Stimulated activated CD4-positive, alpha-beta T cell treated with anti-CD3 and anti-CD28 coated beads, Interleukin-1b, Interleukin-23, amount 100 ng/mL, for 1 hour (primary cell): ENCODE measurements around the gene PFKL.
"Not testable (repeated sequence)": the region's sequence is repeated elsewhere in the genome, so short reads cannot be mapped to it uniquely, and the experiment has no call there.

ENCODE experiments used
- DNase-seq, 2 donors: peaks; one replicate each; pipeline ENCODE4 v3.0.0-alpha.2; 2020; ENCODE audit warnings: low read depth in 2 of 2

The PFKL gene

DNA sequence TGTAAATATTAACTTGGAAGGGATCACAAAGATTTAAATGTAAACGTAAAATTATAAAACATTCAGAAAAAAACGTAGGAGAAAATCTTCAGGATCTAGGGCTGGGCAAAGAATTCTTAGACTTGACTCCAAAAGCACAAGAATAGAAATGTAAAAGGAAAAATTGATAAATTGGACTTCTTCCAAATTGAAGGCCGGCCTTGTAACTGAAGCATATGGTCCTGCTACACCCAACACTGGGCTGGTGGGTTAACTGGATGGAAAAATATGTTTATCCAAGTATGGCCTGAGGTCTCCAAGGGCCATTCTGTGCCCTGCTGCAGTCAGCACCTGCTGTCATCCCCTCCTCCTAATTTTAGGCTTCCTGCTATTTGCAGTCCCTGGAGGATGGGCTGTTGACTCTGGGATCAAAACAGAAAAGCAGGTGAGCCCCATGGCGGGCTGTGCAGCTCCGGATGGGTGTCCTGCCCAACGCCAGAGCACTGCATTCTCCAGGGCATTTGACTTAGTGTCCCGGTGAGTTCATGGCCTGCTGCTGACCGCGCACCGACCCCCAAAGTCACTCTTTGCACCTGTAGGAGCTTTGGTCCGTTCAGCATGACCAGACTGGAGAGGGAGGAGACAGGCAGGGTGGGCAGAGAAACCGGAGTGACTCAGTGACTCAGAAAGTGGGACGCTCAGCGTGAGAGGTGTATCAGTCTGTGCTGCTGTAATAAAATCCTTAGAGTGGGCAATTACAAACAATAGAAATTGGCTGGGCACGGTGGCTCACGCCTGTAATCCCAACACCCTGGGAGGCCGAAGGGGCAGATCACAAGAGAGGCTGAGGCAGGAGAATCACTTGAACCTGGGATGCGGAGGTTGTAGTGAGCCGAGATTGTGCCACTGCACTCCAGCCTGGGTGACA, 20.2 kb upstream of the PFKL start:
- DNase-seq: no peak

DNA sequence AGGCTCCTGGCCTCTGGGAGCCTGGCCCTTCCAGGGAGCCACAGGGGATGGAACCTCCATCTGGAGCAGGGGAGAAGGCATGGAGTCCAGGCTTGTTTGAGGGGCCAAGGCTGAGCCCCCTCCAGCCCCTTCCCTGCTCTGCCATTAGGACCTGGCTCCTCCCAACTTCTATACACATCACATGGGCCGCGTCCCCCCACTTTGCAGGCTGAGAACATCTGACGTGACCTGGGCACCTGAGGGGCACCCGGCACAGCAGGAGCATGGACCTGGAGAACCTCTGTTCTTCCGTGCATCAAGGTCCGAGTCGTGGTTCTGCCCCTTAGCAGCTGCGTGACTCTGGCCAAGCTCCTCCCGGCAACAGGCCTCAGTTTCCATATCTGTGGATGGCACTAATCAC, 18.1 kb upstream of the PFKL start:
- no peak for DNase-seq

DNA sequence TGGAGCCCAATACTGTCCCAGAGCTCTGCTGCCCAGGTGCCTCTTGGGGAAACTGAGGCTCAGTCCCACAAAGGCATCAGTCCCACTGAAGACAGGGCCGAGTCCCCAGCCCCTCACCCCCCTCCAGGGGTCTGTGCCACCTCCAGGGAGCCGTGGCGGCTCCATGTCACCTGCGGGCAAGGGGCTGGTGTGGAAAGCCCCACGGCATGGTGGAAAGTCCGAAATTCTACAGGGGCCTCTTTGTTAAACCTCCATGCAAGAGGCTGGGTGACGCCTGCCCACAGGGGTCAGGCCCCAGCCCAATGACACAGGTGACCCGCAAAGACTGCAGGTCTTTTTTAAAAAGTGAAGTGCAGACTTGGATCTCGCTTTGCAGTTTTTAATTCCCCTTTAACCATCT, 17.5 kb upstream of the PFKL start:
- no peak for DNase-seq

DNA sequence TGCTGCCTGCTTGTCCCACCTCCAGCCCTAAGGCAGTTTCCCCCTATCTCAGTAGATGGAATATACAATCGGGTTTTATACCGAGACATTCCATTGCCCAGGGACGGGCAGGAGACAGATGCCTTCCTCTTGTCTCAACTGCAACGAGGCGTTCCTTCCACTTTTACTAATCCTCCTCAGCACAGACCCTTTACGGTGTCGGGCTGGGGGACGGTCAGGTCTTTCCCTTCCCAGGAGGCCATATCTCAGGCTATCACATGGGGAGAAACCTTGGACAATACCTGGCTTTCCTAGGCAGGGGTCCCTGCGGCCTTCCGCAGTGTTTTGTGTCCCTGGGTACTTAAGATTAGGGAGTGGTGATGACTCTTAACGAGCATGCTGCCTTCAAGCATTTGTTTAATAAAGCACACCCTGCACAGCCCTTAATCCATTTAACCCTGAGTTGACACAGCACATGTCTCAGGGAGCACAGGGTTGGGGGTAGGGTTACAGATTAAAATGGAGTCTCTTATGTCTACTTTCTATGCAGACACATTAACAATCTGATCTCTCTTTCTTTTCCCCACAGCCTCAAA, 16.6 kb upstream of the PFKL start:
- DNase-seq: not testable (repeated sequence)

DNA sequence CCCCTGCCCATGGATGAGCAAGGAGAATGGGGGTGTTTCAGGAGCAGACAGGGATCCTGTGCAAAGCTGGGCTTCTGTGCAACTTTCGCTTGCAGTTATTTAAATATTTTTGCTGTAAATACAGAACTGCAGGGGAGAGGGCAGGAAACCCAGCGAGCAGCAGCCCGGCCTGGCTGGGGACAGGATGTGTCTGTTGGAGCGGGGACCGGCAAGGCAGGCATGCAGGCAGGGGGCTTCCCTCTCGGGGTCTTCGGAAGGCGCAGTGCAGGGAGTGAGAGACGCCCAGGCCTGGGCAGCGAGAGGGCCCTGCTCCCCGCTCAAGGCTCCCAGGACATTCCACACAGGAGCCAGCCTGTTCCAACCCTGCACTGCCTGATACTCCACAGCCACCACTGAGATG, 15.9 kb upstream of the PFKL start:
- no peak for DNase-seq

DNA sequence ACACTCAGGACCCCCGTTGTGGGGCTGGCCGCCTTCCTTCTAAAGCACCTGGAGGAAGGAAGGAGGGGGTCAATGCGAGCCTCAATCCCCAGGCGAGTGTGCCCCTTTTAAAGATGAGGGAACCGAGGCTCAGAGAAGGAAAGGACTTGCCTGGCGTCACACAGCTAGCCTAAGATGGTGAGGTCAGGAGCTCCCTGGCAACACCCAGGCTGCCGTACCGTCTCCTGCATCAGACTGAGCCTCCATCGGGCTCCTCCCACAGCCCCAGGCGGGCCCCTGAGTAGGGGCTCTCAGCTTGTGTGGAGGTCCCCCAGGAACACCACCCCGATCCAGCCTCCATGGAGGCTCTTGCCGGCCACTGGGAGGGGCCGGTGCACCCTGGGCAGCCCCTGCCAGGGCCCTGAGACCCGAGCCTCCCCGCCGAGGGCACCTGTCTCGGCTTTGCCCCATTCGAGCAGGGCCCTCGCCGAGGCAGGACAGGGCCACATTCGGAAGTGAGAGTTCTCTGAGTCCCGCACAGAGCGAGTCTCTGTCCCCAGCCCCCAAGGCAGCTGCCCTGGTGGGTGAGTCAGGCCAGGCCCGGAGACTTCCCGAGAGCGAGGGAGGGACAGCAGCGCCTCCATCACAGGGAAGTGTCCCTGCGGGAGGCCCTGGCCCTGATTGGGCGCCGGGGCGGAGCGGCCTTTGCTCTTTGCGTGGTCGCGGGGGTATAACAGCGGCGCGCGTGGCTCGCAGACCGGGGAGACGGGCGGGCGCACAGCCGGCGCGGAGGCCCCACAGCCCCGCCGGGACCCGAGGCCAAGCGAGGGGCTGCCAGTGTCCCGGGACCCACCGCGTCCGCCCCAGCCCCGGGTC, 14.5 kb upstream of the PFKL start, which contains the start of gene AIRE:
Gene AIRE, plus strand, starts transcription at position 739 of the 855 bp plus-strand sequence. CDS start 131 bp downstream, outside the sequence.
- DNase-seq: no peak

DNA sequence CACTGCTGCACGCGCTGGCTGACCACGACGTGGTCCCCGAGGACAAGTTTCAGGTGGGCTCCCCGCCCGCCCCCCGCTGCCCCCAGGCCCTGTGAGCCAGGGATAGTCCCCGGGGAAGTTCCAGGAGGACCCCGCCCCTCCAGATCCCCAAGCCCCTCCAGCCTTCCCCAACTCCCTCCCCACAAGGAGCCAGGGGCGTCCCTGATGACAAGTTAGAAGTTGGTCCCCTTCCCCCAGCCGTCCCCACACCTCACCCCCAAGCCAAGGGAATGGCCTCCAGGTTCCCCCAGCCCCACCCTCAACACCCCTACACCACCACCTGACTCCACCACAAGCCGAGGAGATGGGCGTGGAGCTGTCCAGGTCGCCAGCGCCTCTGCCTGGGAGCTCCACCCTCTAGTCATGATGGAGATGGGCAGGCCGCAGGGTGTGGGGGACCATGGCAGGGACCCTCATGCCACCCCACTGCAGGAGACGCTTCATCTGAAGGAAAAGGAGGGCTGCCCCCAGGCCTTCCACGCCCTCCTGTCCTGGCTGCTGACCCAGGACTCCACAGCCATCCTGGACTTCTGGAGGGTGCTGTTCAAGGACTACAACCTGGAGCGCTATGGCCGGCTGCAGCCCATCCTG, 13.7 kb upstream of the PFKL start:
- no peak for DNase-seq

DNA sequence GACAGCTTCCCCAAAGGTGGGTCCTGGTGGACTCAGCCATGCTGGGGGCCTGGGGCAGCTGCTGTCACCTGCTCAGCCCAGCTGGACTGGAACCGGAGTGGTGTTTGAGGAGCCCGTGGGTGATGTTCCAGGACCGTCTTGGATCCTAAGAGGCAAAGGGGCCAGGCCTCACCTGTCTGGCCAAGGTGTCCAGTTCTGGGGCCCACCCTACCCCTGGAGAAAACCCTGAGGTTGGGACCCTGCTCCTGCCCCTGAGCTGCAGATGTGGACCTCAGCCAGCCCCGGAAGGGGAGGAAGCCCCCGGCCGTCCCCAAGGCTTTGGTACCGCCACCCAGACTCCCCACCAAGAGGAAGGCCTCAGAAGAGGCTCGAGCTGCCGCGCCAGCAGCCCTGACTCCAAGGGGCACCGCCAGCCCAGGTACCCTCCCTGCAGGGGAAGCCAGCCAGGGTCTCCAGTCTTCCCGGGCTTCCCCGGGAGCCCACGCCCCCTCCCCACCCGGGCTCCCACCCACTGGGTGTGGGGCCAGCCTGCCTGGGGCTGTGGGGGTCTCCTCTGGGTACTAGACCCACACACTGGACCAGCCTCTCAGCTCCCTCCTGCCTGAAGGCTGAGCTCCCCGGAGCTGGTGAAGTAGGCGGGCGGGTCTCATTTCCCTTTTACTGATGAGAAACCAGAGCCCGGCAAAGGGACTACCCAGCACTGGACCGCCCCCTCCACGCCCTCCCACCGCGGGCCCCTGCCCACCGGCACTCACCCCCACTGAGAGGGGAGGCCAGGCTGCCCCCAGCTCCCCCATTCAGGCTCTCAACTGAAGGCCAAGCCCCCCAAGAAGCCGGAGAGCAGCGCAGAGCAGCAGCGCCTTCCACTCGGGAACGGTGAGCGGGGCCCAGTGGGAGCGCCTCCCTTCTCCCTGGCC, 12.9 kb upstream of the PFKL start:
- DNase-seq: no peak

DNA sequence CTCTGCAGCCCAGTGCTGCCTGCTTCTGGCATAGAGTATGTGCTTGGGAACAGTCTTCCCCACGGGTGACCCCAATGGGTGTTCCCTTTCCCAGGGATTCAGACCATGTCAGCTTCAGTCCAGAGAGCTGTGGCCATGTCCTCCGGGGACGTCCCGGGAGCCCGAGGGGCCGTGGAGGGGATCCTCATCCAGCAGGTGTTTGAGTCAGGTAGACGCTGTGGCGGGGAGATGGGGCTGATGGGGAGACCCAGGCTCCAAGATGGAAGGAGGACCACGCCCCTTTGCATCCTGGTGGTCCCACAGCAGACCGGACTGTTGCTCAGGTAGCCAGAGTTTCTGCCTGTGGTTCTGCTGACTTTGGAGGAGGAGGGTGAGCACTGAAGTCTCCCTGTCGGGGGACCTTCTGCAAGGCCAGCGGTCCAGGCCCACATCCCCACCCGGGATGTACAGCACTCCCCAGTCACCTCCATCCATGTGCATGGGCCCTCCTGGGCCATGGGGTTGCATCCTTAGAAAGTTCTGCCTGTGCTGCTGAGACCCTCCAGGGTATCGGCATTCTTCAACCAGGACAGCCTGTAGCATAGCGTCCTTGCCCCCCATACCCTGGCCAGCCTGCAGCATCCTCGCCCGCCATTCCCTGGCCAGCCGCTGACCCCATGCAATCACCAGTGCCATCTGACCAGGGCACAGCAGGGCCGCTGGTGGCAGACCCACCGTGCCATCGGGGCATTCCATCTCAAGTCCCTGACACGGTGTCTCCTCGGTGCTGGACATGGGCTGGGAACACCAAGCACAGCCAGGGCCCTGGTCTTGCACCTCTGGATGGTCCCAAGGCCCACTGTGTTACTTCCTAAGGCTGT, 11.4 kb upstream of the PFKL start:
- no peak for DNase-seq

DNA sequence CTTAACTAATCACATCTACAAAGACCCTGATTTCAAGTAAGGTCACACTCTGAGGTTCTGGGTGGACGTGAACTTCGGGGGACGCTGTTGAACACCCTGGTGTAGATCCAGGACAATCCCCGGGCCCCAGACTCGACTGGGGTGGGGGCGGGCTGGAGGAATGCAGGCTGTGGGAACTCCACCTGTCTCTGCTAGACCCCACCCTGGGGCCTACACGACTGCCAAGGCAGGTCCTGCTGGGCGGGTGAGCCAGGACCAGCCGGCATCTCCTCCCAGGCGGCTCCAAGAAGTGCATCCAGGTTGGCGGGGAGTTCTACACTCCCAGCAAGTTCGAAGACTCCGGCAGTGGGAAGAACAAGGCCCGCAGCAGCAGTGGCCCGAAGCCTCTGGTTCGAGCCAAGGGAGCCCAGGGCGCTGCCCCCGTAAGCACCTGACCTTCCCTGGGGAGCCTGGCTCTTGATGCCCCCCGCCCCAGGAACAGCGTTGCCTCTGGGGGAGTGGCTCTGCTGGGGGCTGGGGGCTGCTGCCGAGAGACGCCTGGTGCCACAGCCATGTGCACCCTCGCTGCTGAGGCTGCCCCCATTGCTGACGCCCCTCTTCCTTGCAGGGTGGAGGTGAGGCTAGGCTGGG, 10.4 kb upstream of the PFKL start:
- no peak for DNase-seq

DNA sequence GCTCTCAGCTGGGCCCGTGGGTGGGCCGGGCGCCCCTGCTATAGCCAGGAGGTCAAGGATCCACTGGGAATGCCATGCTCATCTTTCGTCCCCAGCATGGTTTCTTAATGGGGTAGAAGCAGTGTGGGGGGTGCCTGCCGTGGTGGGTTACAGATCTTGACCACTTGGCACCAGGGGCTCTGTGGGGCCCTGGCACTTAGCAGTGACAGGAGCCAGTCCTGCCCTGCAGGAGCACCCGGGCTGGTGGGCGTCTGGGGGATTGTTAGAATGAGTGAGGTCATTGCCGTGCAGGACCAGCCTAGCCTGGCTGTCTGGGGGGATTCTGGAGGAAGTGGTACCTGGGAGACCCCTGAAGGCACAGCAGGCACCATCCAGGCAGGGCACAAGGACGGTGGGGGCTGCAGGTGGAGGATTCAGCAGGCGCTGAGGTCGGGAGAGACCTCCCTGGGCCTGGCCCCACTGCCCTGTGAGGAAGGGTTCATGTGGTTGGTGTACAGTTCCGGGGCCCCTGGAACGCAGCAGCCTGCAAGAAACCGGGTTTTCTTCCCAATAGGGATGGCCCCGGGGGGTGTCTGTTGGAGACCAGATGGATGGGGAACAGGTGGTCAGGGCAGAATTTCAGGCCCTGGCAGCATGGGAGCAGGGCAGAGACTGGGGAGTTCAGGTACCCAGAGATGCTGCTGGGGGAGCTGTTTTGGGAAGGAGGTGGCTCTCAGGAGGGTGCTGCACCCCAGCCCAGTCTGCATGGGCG, 9.4 kb upstream of the PFKL start:
- no peak for DNase-seq

DNA sequence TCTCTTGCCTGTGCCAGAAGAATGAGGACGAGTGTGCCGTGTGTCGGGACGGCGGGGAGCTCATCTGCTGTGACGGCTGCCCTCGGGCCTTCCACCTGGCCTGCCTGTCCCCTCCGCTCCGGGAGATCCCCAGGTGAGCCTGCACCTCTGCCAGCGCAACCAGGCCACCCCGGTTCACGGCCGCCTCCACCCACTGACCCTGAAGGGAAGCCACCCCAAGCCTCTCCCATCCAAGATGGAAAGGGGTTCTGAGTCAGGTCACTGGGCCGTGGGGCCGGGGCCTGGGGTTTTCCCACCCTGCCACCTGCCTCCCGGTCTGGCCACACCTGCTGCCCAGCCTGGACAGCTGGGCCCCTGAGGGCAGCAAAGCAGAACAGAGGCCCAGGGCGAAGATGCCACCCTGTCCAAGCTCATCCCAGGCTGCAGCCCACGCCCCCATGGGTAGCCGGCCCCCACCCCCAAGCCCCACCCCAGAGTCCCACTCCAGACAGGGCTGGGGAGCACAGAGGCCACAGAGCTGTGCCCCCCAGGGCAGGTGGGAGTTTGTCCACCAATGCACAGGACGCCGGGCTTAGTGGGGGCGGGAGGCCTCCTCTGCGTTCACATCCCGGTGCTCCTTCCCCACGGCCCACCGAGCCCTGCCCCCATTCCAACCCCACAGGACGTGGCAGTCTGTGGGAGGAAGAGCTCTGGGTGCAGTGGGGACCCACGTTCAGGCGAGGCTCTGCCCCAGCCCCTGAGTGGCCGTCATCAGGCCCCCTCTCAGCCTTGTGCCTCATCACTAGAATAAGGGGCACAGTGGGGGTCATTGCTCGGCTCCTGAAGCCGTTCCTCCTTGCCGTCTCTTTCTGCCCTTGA, 8.5 kb upstream of the PFKL start:
- no peak for DNase-seq

DNA sequence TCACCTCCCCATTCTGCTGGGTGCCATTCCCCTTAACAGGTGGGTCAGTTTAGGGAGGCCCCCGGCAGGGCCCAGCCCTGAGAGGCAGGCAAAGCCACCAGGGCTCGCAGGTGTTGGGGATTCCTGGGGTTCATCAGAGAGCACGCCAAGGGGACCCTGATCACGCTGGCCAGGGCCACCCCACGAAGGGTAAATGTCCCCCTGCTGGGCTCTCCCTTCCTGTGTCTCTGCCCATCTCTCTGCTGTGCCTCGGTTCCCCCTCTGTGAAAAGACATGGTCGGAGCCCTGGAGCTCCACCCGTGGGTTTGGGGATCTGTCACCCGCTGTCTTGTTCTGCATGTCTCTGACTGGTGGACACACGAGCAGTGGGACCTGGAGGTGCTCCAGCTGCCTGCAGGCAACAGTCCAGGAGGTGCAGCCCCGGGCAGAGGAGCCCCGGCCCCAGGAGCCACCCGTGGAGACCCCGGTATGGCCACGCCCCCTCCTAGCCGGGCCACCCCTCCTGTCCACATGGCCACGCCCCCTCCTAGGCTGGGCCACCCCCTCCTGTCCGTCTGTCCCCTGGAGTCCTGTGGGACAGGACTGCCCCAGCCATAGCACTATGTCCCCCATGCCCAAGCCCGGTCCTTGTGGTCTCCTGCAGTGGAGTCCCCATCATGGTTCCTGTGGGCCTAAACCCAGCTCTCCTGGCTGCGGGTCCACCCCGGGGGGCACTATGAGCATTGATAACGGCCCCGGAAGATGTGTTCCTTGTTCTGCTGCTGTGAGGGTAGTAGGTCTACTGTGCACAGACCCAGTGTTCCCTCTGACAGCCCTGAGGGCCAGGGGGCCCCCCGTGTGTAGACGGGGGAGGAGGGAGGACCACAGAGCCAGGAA, 7.7 kb upstream of the PFKL start:
- DNase-seq: no peak

DNA sequence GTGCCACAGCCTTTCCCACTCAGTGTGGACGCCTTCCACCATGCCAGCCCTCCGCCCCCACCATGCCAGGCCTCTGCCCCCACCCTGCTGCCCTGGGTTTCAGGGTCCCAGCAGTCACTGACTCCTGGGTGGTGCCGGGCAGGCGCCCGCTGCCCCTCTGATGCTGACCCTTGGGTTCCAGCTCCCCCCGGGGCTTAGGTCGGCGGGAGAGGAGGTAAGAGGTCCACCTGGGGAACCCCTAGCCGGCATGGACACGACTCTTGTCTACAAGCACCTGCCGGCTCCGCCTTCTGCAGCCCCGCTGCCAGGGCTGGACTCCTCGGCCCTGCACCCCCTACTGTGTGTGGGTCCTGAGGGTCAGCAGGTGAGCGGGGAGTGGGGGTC, 7.0 kb upstream of the PFKL start:
- no peak for DNase-seq

DNA sequence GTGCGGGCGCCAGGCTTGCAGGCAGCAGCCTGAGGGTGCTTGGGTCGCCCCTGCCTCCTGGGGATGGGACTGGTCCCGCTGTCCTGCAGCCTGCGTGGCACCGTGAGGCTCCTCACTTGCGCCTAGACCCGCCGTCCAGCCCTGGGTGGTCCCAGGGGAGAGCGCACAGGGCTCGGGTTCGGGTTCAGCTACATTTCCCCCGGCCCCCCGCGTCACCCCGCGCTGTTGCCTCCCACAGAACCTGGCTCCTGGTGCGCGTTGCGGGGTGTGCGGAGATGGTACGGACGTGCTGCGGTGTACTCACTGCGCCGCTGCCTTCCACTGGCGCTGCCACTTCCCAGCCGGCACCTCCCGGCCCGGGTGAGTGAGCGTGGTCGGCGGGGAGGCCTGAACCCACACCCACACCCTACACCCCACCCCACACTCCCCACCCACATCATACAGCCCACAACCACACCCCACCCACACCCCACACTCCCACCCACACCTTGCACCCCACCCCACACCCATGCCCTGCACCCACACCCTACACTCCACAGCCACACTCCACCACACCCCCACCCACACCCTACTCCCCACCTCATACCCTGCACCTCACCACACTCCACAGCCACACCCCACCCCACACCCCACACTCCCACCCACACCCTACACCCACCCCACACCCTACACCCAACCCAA, 6.2 kb upstream of the PFKL start:
- no peak for DNase-seq
